Keratinocyte (primary cell): ENCODE results near the gene DUSP10.

Source experiments
- CTCF ChIP-seq, 3 experiments: IDR thresholded peaks in 1 of 3; conservative IDR thresholded peaks in 1 of 3; optimal IDR thresholded peaks in 1 of 3; 2 replicates in 2 of 3; 3 replicates in 1 of 3; pipeline versions ENCODE3 to v1.5.1; 2011; ENCODE audit warnings: low read length in 3 of 3, mild to moderate bottlenecking in 3 of 3, moderate library complexity in 2 of 3, control low read depth in 1 of 3, inconsistent platforms in 1 of 3; ENCODE audit not compliant: insufficient read depth in 2 of 3; ENCODE audit errors: extremely low read depth in 1 of 3
- EZH2 ChIP-seq: IDR thresholded peaks from one replicate; pipeline ENCODE4 v1.6.1; 2012; ENCODE audit warnings: inconsistent platforms, mild to moderate bottlenecking, low read length, moderate library complexity

GRCh38 chr1:221718381-221719277, 23.3 kb downstream of the DUSP10 start:
- TF ChIP-seq CTCF (optimal IDR thresholded peaks at IDR 0.05 in 1 of 3, IDR thresholded peaks at IDR 0.05 in 1 of 3, conservative IDR thresholded peaks at IDR 0.05 in 1 of 3; ENCODE audit: extremely low read depth in 1 of 3, insufficient read depth in 2 of 3, low read length in 3 of 3) (no peak), EZH2 (no peak)
